Measurements from ENCODE around the gene ESRRA. TPM values are rescaled to one million over a fixed set of nuclear protein-coding genes. Genes with fewer than 3 reads are reported as not detected.

The ESRRA gene
- 12.0 TPM for polyA plus RNA-seq (2013, experiment 1 of 2; ENCODE audit: insufficient read length)
- polyA plus RNA-seq (2013, experiment 2 of 2; ENCODE audit: insufficient read length), result 13.3 TPM

GRCh38 chr11:64305075-64305690 is at the start of gene ESRRA:
Gene ESRRA, plus strand, starts transcription at chr11:64305524. Its CDS starts 1,656 bp downstream, at chr11:64307180.
- peak; percentile 97 for DNase-seq

- no peak for DNase-seq
Measured at GRCh38 chr11:64256300-64256699, 49.0 kb upstream of the ESRRA start.

- DNase-seq, result no peak
Measured at GRCh38 chr11:64258356-64258755, 47.0 kb upstream of the ESRRA start.

GRCh38 chr11:64258946-64259532 is 46.3 kb upstream of the ESRRA start:
- no peak for DNase-seq

GRCh38 chr11:64259533-64260067 is 45.7 kb upstream of the ESRRA start:
- no peak for DNase-seq

- no peak for DNase-seq
Measured at GRCh38 chr11:64260147-64260708, 45.1 kb upstream of the ESRRA start.

GRCh38 chr11:64261556-64262080 is 43.7 kb upstream of the ESRRA start:
- DNase-seq, result no peak

GRCh38 chr11:64262271-64263002 is 42.9 kb upstream of the ESRRA start:
- no peak for DNase-seq

- DNase-seq, result peak; percentile 20
Measured at GRCh38 chr11:64263021-64263946, 42.0 kb upstream of the ESRRA start.

GRCh38 chr11:64263947-64264317 is 41.4 kb upstream of the ESRRA start:
- no peak for DNase-seq

GRCh38 chr11:64264371-64264852 is 40.9 kb upstream of the ESRRA start:
- DNase-seq, result no peak

- no peak for DNase-seq
Measured at GRCh38 chr11:64265176-64266160, 39.9 kb upstream of the ESRRA start.

GRCh38 chr11:64266339-64266738 is 39.0 kb upstream of the ESRRA start:
- DNase-seq, result no peak

GRCh38 chr11:64267207-64267945 is 37.9 kb upstream of the ESRRA start:
- DNase-seq, result no peak

GRCh38 chr11:64268025-64268892 is 37.1 kb upstream of the ESRRA start:
- DNase-seq, result peak; percentile 24

GRCh38 chr11:64268893-64269539 is 36.3 kb upstream of the ESRRA start:
- DNase-seq, result peak; percentile 16

- DNase-seq, result peak; percentile 100
Measured at GRCh38 chr11:64269540-64270220, 35.6 kb upstream of the ESRRA start.

Data from fibroblast of skin of abdomen (primary cell).